Measurements from ENCODE around the gene GFRAL. TPM values are rescaled to one million over a fixed set of nuclear protein-coding genes. Genes with fewer than 3 reads are reported as not detected.

Gene GFRAL
- total RNA-seq, 4 donors from 2014 or later = not detected

DNA sequence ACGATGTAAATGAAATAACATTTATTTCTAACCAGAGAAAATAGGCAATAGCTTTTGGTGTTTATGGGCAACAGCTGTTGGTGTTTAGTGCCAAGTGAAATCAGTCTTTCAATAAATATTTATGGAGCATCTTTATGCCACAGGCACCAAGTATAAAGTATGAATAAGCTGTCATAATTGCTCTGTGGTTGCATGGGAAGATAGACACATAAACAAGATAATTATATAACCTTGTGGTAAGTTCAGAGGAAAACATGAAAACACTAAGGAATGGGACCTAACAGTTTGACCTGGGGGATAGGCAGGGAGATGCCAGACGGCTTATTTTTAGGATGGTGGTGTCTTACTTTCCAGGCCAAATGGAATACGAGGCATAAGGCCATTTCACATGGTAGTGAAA is 110.9 kb downstream of the GFRAL start:
- no peak for DNase-seq (ENCODE audit: low spot score in 2 of 2)
- TF ChIP-seq, protein P1, sequence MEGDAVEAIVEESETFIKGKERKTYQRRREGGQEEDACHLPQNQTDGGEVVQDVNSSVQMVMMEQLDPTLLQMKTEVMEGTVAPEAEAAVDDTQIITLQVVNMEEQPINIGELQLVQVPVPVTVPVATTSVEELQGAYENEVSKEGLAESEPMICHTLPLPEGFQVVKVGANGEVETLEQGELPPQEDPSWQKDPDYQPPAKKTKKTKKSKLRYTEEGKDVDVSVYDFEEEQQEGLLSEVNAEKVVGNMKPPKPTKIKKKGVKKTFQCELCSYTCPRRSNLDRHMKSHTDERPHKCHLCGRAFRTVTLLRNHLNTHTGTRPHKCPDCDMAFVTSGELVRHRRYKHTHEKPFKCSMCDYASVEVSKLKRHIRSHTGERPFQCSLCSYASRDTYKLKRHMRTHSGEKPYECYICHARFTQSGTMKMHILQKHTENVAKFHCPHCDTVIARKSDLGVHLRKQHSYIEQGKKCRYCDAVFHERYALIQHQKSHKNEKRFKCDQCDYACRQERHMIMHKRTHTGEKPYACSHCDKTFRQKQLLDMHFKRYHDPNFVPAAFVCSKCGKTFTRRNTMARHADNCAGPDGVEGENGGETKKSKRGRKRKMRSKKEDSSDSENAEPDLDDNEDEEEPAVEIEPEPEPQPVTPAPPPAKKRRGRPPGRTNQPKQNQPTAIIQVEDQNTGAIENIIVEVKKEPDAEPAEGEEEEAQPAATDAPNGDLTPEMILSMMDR (IDR thresholded peaks at IDR 0.05) = no peak
- no peak for TF ChIP-seq POLR2A (IDR thresholded peaks at IDR 0.05)
- H3K4me3 ChIP-seq (ENCODE audit: low read depth, poor library complexity, severe bottlenecking) = no peak overlapping the region
- intact Hi-C loops (cut with DNase I; ENCODE audit: low total_unique reads) = no loop called here
- 29 to 45% methylated on average over 3 of the region's 3 CpGs for WGBS, 2 donors

DNA sequence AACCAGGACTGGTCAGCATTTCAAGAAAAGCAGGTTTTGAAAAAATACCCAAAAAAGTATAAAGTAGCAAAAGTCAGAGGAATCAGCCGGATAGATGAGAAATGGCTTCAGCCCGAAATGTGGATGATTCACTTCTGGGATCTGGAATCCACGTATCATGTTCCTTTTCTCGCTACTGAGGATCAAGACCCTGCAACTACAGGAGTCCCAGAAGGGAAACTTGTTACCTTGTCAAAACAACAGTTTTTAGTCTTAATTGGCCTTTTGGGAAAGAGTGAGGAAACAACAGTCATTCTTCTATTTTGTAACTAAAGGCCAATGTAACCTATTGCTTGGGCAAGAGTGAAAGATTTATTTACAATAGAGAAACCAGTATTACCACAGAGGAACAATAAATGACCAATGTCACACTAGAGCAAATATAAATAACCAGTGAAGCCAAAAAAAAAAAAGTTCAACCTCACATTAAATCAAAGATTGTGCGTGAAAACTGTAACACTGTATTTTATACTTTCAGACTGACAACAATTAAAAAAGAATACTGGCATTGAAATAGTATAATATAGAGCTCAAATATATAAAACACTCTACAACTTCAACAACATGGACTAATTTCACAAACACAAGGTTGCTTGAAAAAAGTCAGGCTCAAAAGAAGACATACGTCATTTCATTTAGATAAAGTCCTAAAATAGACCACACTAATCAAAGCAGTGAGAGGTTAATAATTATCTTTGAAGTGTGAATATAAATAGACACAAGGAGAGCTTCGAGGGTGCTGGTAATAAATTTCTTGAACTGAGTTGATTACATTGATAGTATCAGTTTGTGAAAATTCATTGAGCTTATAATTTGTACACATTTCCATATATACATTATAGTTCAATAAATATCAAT is 116.2 kb downstream of the GFRAL start:
- intact Hi-C loops (cut with DNase I; ENCODE audit: low total_unique reads) = loop anchor here (10.0 kb wide), 1 partner anchor 451 kb away; no protein-coding TSS in a partner anchor
- 71 to 74% methylated on average over 7 of the region's 7 CpGs for WGBS, 2 donors

DNA sequence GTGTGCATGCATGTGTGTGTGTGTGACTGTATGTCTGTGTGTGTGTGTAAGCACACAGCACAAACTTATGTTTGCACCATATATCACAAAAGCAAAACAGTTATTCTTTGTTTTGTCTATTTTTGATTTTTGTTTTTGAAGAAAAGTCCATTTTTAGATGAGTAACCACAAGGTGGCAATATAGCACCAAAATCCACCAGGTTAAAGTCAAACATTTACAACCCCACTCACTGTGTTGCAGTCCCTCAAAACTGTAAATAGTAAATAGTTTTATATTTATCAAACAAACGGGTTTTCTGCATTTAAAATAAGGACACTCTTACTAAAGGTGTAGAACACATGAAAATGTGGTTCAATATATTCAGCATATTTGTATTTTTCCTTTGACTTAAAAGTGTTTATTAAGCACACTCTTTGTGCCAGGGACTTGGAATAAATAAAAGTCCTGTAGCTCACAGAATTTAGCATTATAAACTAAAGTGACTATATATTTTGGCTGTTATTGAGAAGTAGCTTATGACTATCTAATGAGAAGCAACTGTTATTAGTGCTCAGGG is 118.5 kb downstream of the GFRAL start:
- H3K4me3 ChIP-seq (ENCODE audit: low read depth, poor library complexity, severe bottlenecking) = no peak overlapping the region
- TF ChIP-seq, protein P1 (IDR thresholded peaks at IDR 0.05) = no peak
- TF ChIP-seq POLR2A (IDR thresholded peaks at IDR 0.05) = no peak
- whole genome bisulfite sequencing, 2 donors = 0 to 2% methylated on average over 1 of the region's 1 CpG
- DNase-seq (ENCODE audit: low spot score in 2 of 2) = no peak
- intact Hi-C loops (cut with DNase I; ENCODE audit: low total_unique reads) = loop anchor here (10.0 kb wide), 1 partner anchor 449 kb away; no protein-coding TSS in a partner anchor

More for the DNA sequence above, 116.2 kb downstream of the GFRAL start:
- no peak for DNase-seq (ENCODE audit: low spot score in 2 of 2)
- H3K4me3 ChIP-seq (ENCODE audit: low read depth, poor library complexity, severe bottlenecking) = no peak overlapping the region
- TF ChIP-seq POLR2A (IDR thresholded peaks at IDR 0.05) = no peak
- TF ChIP-seq, protein P1 (IDR thresholded peaks at IDR 0.05) = no peak

DNA sequence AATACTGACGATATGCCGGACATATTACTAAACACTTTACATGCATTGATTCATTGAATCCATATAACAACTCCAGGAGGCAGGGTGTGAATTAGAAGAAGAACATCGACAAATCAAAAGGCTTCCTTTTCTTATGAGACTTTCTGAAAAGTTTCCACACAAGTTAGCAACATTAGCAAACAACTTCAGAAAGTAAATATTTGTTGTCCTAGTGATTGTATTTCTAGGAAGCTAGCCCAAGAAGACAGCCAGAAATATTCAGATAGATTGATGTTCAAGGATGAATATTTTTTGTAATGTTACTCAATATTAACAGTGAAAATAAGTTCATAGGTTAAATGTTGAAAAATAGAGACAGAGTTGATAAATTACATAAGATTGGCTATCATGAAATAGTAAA is 120.6 kb downstream of the GFRAL start:
- intact Hi-C loops (cut with DNase I; ENCODE audit: low total_unique reads) = loop anchor here (10.0 kb wide), 1 partner anchor 447 kb away; no protein-coding TSS in a partner anchor
- no peak overlapping the region for H3K4me3 ChIP-seq (ENCODE audit: low read depth, poor library complexity, severe bottlenecking)
- DNase-seq (ENCODE audit: low spot score in 2 of 2) = no peak
- TF ChIP-seq, protein P1 (IDR thresholded peaks at IDR 0.05) = no peak
- TF ChIP-seq POLR2A (IDR thresholded peaks at IDR 0.05) = no peak
- WGBS, 2 donors = 64 to 66% methylated on average over 3 of the region's 3 CpGs

DNA sequence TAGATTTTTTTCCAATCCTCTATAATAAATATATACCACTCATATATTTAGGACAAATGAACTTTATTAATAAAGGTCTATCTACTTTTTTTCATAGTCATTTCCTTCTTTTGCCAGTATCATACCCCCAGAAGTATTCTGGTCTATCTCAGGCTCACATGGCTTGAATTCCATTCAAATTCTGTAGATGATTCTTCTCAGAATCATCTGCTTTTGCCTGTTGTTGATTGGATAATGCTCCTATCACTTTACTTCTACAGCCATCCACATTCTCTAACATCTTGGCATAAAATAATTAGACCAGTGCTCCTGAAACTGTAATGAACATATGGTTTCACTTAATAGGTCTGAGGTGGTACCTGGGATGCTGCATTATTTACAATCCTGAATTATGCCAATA is 121.2 kb downstream of the GFRAL start:
- TF ChIP-seq, protein P1 (IDR thresholded peaks at IDR 0.05) = no peak
- TF ChIP-seq POLR2A (IDR thresholded peaks at IDR 0.05) = no peak
- intact Hi-C loops (cut with DNase I; ENCODE audit: low total_unique reads) = loop anchor here (10.0 kb wide), 1 partner anchor 446 kb away; no protein-coding TSS in a partner anchor
- no peak overlapping the region for H3K4me3 ChIP-seq (ENCODE audit: low read depth, poor library complexity, severe bottlenecking)
- no peak for DNase-seq (ENCODE audit: low spot score in 2 of 2)
